DOHH2 (cell line): ENCODE data around the gene PSMB2.

Experiments
- EZH2phosphoT487 ChIP-seq: fragments of 200-600 bp; sonication (generic); IDR thresholded peaks from 2 replicates; pipeline ENCODE4 v1.6.1; 2017; ENCODE audit warnings: borderline replicate concordance, mild to moderate bottlenecking, antibody characterized with exemption, low read length, moderate library complexity, mixed read lengths
- TF ChIP-seq, protein P1 (sequence below): fragments of 200-600 bp; sonication (generic); IDR thresholded peaks from one replicate; pipeline ENCODE4 v1.5.1; 2014; ENCODE audit warnings: antibody characterized with exemption, mild to moderate bottlenecking, low read depth, low read length; ENCODE audit not compliant: poor library complexity, severe bottlenecking

DNA sequence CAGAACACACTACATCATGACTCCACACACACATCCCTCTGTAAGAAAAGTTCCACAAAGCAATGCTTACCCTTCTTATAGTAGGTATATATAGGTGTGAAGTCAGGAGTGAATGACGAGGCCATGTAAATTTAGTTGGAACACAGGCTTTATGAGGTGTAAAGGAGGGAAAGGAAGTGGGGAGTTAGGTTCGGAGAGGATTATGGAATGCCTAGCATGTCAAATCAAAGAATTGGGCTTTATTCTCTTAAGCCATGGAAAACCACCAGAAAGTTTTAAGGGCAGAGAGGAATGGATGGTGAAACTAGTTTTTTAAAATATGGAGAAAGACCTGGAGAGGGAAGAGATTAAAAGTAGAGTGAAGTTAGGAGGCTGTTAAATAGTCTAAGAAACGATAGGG is 41.9 kb downstream of the PSMB2 start:
- TF ChIP-seq, protein P1, sequence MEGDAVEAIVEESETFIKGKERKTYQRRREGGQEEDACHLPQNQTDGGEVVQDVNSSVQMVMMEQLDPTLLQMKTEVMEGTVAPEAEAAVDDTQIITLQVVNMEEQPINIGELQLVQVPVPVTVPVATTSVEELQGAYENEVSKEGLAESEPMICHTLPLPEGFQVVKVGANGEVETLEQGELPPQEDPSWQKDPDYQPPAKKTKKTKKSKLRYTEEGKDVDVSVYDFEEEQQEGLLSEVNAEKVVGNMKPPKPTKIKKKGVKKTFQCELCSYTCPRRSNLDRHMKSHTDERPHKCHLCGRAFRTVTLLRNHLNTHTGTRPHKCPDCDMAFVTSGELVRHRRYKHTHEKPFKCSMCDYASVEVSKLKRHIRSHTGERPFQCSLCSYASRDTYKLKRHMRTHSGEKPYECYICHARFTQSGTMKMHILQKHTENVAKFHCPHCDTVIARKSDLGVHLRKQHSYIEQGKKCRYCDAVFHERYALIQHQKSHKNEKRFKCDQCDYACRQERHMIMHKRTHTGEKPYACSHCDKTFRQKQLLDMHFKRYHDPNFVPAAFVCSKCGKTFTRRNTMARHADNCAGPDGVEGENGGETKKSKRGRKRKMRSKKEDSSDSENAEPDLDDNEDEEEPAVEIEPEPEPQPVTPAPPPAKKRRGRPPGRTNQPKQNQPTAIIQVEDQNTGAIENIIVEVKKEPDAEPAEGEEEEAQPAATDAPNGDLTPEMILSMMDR, result no peak
- no peak for TF ChIP-seq EZH2phosphoT487
